GM19463 (cell line): ENCODE measurements around the gene GNB5.

Source experiments
- ATAC-seq: cut with Tn5 transposase; IDR thresholded peaks from one replicate; pipeline ENCODE4 v1.9.1; 2021; ENCODE audit warnings: mild to moderate bottlenecking, moderate library complexity; ENCODE audit not compliant: unreplicated experiment

The GNB5 gene

GRCh38 chr15:52146776-52147175, 44.4 kb downstream of the GNB5 start:
- ATAC-seq = no peak

DNA sequence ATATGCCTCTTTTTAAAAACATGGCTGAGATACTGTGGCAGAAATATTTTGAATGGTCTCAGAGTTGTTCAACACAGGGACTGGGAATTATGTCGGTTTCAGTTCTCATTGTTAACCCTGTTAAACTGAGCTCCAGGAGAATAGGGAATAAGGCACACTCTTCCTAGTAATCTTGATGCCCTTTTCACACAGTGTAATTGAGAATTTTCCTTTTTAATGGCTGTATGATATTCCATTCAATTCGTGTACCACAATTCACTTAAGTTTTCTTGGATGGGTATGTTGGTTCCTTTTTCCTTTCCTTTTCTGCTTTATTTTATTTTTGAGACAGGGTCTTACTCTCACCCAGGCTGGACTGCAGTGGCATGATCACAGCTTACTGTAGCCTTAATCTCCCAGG, 44.9 kb downstream of the GNB5 start:
- no peak for ATAC-seq

DNA sequence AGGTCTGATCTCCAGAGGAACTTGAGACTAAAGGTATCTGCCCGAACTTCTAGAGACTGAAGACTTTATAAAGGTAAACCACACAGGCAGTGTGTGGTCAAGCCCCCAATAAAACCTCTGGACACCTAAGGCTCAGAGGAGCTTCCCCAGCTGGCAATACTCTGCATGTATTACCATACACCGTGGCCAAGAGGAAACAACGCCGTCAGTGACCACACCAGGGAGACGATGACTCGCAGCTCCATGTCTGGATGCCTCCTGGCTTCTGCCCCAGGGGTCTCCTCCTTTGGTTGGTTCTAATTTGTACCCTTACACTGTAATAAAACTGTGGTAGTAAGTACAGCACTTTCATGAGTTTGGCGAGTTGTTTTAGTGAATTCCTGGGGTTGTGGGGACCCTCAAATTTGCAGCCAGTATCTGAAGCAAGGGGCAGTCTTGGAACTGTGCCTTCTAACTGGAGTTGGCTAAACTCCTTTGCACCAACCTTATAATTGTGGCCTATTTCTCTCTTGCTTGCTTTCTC, 46.5 kb downstream of the GNB5 start:
- no peak for ATAC-seq

DNA sequence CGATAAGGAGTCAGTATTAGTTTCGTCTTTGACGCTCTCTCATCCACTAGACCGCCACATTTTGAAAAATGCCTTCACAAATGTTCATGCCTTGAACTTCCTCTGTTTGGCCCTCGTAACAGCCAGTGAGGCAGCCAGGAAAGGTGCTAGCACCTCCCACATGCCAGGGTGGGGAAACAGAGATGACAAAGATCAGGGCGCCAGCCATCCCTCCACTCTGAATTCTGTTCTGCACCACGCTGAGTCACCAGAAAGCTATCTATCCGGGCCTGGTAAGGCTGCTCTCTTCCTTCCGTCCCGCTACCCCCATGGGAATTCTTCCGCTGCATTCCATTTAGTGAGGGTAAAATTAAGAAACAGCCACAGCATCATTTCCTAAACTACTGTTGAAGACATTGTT, 47.3 kb downstream of the GNB5 start:
- no peak for ATAC-seq

DNA sequence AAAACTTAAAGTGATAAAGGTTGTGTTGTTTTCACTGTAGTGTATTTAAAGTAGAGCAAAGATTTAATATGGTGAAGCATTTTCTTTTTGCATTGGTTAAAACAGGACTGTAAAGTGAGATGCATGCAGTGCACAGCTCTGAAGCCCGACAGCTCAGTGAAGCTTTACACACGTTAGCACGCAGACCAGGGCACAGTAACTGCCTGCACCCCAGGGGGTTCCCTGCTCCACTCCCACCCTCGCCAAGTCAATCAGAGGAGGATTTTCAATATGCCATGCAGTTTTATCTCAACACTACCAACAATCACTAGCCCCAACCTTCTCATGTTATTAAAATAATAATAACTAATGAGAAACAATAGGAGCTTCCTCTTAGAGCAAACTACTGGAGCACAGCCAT, 50.5 kb downstream of the GNB5 start:
- no peak for ATAC-seq

GRCh38 chr15:52139599-52140462, 51.4 kb downstream of the GNB5 start:
- ATAC-seq = no peak

DNA sequence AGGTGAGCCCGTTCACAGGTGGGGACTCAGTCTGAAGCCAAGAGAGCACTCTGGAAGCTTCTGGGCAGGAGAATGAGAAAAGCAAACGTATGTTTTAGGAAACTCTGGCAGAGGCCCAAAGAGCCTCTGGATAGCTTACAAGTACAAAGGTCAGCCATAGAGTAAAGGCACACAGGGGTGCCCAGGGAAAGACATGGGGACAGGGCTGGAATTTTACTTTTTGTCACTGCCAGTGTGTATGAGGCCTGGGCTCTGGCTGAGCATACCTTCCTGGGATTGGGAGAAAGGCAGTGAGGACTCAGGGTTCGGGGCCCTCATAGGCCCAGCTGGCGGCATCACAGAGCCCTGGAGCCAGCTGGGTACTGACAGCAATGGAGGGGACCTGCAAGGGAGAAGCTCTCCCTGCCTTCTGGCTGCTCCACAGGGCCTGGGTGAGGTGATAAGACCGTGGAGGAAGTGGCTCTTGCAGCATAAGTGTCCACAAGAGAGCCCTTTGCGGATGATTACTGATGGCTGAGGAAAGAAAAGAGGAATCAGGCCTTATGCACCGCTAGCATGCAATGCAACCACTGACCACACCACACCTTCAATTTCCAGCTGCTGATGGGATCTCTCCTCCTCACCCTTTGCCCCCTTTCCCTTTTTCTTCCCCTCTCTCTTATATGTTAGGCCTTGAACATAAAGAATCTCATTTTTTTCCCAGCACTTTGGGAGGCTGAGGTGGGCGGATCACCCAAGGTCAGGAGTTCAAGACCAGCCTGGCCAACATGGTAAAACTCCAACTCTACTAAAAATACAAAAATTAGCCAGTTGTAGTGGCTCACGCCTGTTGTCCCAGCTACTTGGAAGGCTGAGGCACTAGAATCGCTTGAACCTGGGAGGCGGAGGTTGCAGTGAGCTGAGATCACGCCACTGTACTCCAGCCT, 53.5 kb downstream of the GNB5 start:
- no peak for ATAC-seq

GRCh38 chr15:52136442-52136980, 54.7 kb downstream of the GNB5 start:
- ATAC-seq = no peak

DNA sequence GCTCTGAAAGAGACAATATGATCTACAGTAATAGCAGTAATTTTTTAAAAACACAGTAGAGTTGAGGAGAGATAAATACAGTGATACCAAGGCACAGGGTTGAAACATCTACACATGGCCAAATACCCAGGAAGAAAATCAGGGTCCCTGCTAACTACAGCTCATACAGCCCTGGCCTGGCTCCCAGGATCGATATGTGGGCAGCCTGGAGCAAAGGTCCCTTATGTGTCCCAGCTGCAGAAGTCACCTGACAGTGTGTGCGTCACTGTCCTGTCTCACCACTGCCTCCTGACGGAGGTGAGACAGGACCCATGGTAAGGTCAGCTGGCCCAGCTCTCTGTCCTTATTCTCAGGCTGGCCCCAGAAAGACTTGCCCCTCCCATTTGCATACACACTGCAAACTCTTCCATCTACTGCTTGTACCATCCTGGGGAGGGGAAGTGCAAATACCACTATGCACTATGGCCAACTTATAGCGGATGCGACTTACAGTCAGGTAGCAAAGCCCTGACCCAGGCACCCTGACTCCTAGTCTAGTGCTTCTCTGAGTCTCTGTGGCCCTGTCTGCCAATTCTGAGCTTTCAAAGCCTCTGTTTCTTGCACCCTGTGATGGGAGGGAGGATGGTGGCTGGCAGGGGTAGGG, 56.6 kb downstream of the GNB5 start:
- ATAC-seq = no peak

GRCh38 chr15:52133510-52134220, 57.5 kb downstream of the GNB5 start:
- no peak for ATAC-seq

- no peak for ATAC-seq
Observed at GRCh38 chr15:52132066-52132465, 59.1 kb downstream of the GNB5 start.

DNA sequence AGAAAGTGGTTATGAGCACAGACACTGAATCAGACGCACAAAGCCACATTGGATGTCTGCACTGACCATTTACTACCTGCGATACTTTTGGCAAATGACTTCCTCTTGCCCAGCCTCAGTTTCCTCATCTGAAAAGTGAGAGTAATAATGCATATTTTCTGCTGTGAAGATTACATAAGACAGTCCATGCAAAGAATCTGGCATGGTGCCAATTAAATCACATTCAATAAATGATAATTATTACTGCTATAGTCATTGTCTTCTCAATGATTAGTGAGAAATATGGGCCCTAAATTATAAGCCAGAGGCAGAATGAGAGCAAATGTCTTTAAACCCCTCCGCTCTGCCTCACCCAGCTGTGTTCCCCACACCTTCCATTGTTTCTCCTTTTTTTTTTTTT, 62.6 kb downstream of the GNB5 start:
- ATAC-seq = no peak

GRCh38 chr15:52124270-52124880, 66.8 kb downstream of the GNB5 start:
- ATAC-seq = no peak

GRCh38 chr15:52121896-52122295, 69.3 kb downstream of the GNB5 start:
- no peak for ATAC-seq

DNA sequence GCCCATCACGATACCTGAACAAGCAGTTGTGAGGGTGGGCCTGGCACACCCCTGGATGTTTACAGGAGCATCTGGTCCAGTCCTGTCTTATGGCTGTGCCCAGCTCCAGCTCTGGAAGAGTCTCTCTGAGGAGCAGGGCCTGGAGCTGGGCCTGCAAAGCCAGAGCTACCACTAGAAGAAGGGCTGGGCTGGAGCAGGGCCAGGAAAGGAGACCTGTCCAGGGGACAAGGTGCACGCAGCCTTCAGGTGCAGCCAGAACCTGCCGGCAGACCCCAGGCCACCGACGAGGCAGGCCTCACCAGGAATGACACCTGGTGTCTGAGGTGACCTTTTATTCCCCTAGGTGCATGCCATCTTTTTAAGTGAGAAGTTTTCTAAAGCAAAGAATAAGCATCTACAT, 70.2 kb downstream of the GNB5 start:
- ATAC-seq = no peak

DNA sequence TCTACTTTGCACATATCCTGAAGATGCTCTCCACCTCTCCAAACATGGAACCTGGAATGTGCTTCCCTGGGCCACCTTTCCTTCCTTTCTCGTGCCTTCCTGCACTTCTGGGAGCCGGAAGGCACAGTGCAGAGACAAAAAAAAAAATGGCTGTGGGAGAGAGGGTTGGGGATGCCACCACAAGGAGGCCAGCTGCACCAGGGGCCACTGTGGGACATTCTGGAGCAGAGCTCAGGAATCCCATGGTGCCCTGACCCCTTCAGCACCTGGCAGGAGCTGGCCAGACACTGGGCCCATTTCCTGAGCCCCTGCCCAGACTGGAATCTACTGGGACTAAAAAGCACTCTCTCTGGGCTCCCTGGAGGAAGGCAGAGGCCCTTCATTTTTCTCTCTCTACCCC, 70.7 kb downstream of the GNB5 start:
- ATAC-seq = no peak

DNA sequence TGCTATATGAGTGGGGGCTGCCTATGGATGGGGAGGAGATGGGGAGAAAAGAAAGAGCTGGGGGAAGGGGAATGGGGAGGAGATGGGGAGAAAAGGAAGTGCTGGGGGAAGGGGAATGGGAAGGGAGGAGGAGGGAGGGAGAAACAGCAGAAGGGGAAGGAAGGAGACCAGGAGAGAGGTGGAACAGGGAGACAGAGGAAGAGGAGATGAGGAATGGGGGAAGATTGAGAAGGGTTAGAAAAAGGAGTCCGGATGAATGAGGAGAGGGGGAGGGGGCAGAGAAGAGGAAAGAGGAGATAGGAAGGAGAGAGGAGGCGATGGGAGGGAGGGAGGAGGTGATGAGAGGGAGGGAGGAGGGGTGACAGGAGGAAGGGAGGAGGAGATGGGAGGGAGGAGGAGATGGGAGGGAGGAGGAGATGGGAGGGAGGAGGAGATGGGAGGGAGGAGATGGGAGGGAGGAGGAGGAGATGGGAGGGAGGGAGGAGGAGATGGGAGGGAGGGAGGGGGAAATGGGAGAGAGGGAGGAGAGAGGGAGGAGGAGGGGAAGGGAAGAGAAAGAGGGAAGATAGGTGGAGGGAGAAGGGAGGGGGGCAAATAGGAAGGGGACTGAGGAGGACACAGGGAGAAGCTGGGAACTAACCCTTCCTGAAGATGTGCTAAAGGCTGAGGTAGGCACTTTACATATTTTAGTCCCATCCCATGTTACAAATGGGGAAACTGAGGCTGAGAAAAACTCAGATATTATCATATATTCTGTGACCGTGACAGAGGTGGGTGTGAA, 72.0 kb downstream of the GNB5 start:
- ATAC-seq = no peak

DNA sequence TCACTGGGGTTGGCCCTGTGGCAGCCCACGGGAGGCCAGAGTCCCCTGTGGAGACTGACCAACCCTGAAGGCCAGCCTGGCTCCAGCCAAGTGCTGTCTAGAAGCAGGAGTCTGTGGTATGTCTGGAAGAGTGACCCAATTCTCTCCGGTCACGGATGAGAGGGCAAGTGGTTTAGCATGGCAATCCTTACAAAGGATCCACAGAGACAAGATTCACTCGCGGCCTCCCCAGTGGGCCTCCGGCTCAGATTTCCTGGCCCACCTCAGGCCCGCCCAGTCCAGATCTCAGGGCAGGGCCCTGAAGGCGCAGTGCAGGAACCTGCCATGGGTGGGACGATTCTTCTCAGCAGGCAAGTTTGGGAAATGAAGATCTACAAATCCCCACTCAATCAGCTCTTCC, 73.6 kb downstream of the GNB5 start:
- ATAC-seq = no peak
